ENCODE measurements around the gene SH3GL1. TPM values are rescaled to one million over a fixed set of nuclear protein-coding genes. Genes with fewer than 3 reads are reported as not detected.
A peak's percentile ranks its signal among the peaks of the same experiment; 100 is the strongest.

SH3GL1 gene
- total RNA-seq, 1 donor from 2014 or later, result 49.2 TPM

- Mint-ChIP-seq H3K36me3 (ENCODE audit: low read depth) (peaks cover 14% of the 10 kb centered on the region), H3K4me1 (ENCODE audit: low read depth) (peaks cover 52% of the 10 kb centered on the region), H3K4me3 (ENCODE audit: low read depth) (no peak overlapping the region), H3K9me3 (no peaks in the 10 kb centered on the region), H3K27ac (peak overlapping the region; percentile 57), H3K27me3 (ENCODE audit: low read depth) (no peaks in the 10 kb centered on the region)
- DNase-seq (ENCODE audit: low spot score), result no peak
- intact Hi-C loops (cut with micrococcal nuclease), result no loop called here
Measured at GRCh38 chr19:4375164-4376027, 25.0 kb downstream of the SH3GL1 start.

DNA sequence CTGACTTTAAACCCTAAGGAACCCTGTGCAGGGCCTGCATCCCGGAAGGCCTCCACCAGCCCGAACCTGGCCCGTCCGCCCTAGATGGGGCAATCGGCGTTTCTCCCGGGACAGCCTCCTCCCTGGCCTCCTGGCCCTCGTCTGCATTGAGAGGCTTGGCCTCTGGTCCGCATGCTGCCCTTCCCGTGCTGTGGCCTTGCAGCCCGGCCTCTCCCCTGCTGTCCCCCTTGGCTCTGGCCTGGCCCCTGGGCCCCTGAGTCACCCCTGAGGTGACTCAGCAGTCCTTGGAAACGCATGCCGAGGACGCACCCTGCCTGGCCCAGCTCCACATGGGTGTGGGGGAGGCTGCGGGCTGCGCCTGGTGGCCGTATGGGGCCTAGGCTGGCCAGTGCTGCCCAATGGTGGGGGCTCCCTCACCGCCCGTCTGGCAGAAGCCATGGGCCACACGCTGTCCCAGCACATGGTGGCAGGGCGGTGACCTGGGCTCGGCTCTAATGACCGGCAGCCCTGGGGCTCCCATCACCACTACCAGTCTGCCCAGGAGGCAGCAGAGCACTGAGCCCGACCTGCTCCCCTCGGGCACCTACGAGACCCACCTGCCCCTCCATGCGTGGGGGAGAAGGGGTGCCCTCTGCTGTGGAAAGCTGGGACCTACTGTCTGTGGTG lies 25.7 kb downstream of the SH3GL1 start:
- Mint-ChIP-seq H3K4me1 (ENCODE audit: low read depth) (peaks cover 45% of the 10 kb centered on the region), H3K4me3 (ENCODE audit: low read depth) (no peak overlapping the region), H3K36me3 (ENCODE audit: low read depth) (peaks cover 13% of the 10 kb centered on the region), H3K27me3 (ENCODE audit: low read depth) (no peaks in the 10 kb centered on the region), H3K27ac (no peak overlapping the region), H3K9me3 (no peaks in the 10 kb centered on the region)
- no peak for DNase-seq (ENCODE audit: low spot score)
- intact Hi-C loops (cut with micrococcal nuclease), result no loop called here

- peaks cover 11% of the 10 kb centered on the region for H3K36me3 Mint-ChIP-seq (ENCODE audit: low read depth)
- no peaks in the 10 kb centered on the region for H3K27me3 Mint-ChIP-seq (ENCODE audit: low read depth)
- intact Hi-C loops (cut with micrococcal nuclease), result no loop called here
- H3K4me3 Mint-ChIP-seq (ENCODE audit: low read depth), result no peak overlapping the region
- no peak for DNase-seq (ENCODE audit: low spot score)
- H3K27ac Mint-ChIP-seq, result no peak overlapping the region
- no peaks in the 10 kb centered on the region for H3K9me3 Mint-ChIP-seq
- peaks cover 42% of the 10 kb centered on the region for H3K4me1 Mint-ChIP-seq (ENCODE audit: low read depth)
Measured at GRCh38 chr19:4373601-4374497, 26.5 kb downstream of the SH3GL1 start.

- H3K36me3 Mint-ChIP-seq (ENCODE audit: low read depth), result peaks cover 11% of the 10 kb centered on the region
- intact Hi-C loops (cut with micrococcal nuclease), result no loop called here
- no peaks in the 10 kb centered on the region for H3K9me3 Mint-ChIP-seq
- no peaks in the 10 kb centered on the region for H3K27me3 Mint-ChIP-seq (ENCODE audit: low read depth)
- peaks cover 46% of the 10 kb centered on the region for H3K4me1 Mint-ChIP-seq (ENCODE audit: low read depth)
- H3K27ac Mint-ChIP-seq, result no peak overlapping the region
- no peak for DNase-seq (ENCODE audit: low spot score)
- H3K4me3 Mint-ChIP-seq (ENCODE audit: low read depth), result no peak overlapping the region
Measured at GRCh38 chr19:4373013-4373367, 27.4 kb downstream of the SH3GL1 start.

GRCh38 chr19:4372165-4373012 lies 28.0 kb downstream of the SH3GL1 start:
- peaks cover 45% of the 10 kb centered on the region for H3K4me1 Mint-ChIP-seq (ENCODE audit: low read depth)
- no peak for DNase-seq (ENCODE audit: low spot score)
- no peak overlapping the region for H3K4me3 Mint-ChIP-seq (ENCODE audit: low read depth)
- H3K27me3 Mint-ChIP-seq (ENCODE audit: low read depth), result no peaks in the 10 kb centered on the region
- intact Hi-C loops (cut with micrococcal nuclease), result no loop called here
- H3K9me3 Mint-ChIP-seq, result no peaks in the 10 kb centered on the region
- H3K36me3 Mint-ChIP-seq (ENCODE audit: low read depth), result peaks cover 11% of the 10 kb centered on the region
- H3K27ac Mint-ChIP-seq, result no peak overlapping the region

DNA sequence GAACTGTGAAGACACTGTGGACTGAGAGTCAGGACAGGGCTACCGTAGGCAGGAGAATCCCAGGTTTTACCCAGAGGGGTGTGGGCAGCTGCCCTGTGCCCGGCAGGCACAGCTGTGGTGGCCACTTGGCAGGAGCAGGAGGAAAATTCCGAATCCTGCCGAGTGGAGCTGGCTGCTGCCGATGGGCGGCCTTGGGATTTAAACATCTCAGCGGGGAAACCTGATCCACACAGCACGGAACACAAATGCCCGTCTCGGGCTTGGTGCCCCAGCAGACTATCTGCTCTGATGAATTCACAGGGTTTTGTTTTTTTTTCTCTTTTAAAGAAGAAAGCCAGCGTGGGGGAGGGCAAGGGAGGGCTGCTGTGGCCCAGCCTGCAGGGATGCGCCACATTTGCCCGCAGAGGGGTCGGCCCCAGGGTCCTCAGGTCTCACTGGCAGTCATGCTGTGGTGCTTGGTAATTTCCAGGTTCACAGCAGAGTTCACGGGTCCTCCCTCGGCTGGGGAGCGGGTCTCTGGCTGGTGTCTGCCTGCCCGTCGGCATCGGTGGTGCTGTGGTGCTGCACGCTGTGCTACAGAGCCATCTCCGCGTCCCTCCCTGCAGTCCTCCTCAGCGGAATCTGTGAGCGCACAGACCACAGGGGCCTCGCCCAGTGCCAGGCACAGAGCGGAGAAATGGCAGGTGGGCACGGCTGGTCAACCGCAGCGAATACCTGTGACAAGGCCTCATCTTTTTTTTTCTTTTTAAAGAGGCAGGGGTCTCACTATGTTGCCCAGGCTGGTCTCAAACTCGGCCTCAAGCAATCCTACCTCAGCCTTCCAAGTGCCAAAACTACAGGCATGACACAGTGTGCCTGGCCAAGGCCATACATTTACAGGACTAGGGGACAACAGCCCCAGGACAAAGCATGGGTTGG lies 28.8 kb downstream of the SH3GL1 start:
- peaks cover 8% of the 10 kb centered on the region for H3K36me3 Mint-ChIP-seq (ENCODE audit: low read depth)
- DNase-seq (ENCODE audit: low spot score), result no peak
- no peaks in the 10 kb centered on the region for H3K9me3 Mint-ChIP-seq
- H3K4me1 Mint-ChIP-seq (ENCODE audit: low read depth), result peaks cover 44% of the 10 kb centered on the region
- intact Hi-C loops (cut with micrococcal nuclease), result no loop called here
- peak overlapping the region; percentile 33 for H3K27ac Mint-ChIP-seq
- no peaks in the 10 kb centered on the region for H3K27me3 Mint-ChIP-seq (ENCODE audit: low read depth)
- no peak overlapping the region for H3K4me3 Mint-ChIP-seq (ENCODE audit: low read depth)

DNA sequence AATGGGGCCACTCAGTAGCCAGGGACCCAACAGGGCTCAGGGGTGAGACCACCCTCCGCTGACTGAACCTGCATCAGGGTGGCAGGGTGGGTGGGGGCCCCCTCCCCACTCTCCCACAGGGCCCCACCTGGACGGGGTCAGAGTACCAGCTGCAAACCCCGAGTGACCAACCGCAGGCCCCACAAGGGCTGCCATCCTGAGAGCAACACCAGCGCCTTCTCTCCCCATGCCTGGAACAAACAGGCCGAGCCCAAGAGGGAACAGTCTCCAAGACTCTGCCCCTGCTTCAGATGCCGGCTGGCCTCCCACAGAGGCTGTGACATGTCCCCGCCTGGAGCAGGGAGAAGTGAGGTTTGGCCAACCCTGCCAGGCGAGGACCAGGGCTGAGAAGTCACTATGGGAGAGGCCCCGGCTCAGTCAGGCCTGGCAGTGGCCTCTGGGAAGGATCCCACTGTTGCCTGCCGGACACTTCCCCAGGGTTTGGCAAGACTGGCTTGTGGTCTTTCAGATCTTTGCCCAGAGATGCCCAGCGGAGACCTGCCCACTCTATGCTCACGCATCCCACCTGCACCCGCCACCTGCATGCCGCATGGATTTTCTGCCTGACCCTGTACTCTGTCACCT lies 29.8 kb downstream of the SH3GL1 start:
- no peaks in the 10 kb centered on the region for H3K9me3 Mint-ChIP-seq
- peaks cover 11% of the 10 kb centered on the region for H3K36me3 Mint-ChIP-seq (ENCODE audit: low read depth)
- no peaks in the 10 kb centered on the region for H3K27me3 Mint-ChIP-seq (ENCODE audit: low read depth)
- intact Hi-C loops (cut with micrococcal nuclease), result no loop called here
- peaks cover 35% of the 10 kb centered on the region for H3K4me1 Mint-ChIP-seq (ENCODE audit: low read depth)
- no peak for DNase-seq (ENCODE audit: low spot score)
- peak overlapping the region; percentile 45 for H3K4me3 Mint-ChIP-seq (ENCODE audit: low read depth)
- H3K27ac Mint-ChIP-seq, result peak overlapping the region; percentile 55

DNA sequence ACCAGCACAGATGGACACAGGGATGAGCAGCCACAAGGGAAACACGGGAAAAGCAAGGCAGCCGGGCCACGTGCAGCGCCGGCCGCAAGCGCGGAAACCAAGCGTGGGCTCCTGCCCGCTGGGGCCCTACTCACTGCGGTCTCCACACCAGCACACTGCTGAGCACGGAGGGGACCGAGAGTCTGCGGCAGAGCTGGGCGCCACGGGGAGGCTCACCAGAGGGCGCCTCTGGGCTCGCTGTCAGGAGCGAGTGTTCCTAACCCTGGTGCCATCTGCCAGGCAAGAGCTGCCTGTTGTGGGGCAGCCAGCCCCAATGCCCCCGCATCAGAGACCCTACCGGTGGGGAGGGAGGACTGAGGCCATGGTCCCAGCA lies 30.5 kb downstream of the SH3GL1 start:
- intact Hi-C loops (cut with micrococcal nuclease), result loop anchor here (1.0 to 5.0 kb wide), 4 partner anchors 9 to 352 kb away; partner anchors contain the start of genes DPP9, MPND and SH3GL1
- peaks cover 34% of the 10 kb centered on the region for H3K4me1 Mint-ChIP-seq (ENCODE audit: low read depth)
- DNase-seq (ENCODE audit: low spot score), result peak; percentile 69
- H3K4me3 Mint-ChIP-seq (ENCODE audit: low read depth), result peak overlapping the region; percentile 66
- H3K9me3 Mint-ChIP-seq, result no peaks in the 10 kb centered on the region
- H3K36me3 Mint-ChIP-seq (ENCODE audit: low read depth), result peaks cover 11% of the 10 kb centered on the region
- H3K27ac Mint-ChIP-seq, result peak overlapping the region; percentile 82
- H3K27me3 Mint-ChIP-seq (ENCODE audit: low read depth), result no peaks in the 10 kb centered on the region

DNA sequence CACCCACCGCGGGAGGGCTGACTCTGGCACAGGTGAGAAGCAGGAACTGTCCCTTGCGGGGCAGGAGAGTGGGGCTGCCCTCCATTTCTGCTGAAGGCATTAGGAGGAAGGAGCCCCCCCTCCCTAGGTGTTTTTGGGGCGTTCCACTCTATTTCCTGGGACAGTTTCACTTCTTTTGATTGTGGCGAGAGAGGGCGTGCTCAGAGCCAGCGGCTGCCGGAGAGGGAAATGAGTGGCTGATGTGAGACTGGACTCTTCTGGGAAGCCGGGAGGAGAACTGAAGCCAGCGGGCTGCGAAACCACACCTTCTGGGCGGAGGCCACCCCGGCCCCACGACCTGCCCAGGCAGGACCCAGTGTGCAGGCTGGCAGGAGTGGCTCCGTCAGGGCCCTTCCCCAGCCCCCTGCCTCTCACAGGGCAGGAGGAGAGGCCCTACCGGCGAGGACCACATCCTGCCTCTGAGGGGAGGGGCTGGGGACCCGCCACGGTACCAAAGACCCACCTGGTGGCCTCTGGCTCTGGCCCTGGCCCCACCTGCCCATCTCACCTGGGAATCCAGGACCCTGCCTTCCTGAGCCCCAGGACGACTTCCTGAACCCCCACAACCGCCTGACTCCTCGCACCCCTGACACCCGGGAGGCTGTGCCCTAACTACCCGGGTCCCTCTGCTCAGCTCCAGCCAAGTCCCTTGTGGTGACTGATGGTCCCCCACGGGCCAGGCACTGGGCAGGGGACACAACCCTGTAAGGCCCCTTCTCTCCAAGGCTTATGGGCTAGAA lies 31.0 kb downstream of the SH3GL1 start:
- intact Hi-C loops (cut with micrococcal nuclease), result loop anchor here (1.0 to 5.0 kb wide), 4 partner anchors 10 to 353 kb away; partner anchors contain the start of genes DPP9, MPND and SH3GL1
- Mint-ChIP-seq H3K9me3 (no peaks in the 10 kb centered on the region), H3K36me3 (ENCODE audit: low read depth) (peaks cover 11% of the 10 kb centered on the region), H3K4me1 (ENCODE audit: low read depth) (peaks cover 34% of the 10 kb centered on the region), H3K27me3 (ENCODE audit: low read depth) (no peaks in the 10 kb centered on the region), H3K4me3 (ENCODE audit: low read depth) (peak overlapping the region; percentile 66), H3K27ac (peak overlapping the region; percentile 85)
- peak; percentile 86 for DNase-seq (ENCODE audit: low spot score)

DNA sequence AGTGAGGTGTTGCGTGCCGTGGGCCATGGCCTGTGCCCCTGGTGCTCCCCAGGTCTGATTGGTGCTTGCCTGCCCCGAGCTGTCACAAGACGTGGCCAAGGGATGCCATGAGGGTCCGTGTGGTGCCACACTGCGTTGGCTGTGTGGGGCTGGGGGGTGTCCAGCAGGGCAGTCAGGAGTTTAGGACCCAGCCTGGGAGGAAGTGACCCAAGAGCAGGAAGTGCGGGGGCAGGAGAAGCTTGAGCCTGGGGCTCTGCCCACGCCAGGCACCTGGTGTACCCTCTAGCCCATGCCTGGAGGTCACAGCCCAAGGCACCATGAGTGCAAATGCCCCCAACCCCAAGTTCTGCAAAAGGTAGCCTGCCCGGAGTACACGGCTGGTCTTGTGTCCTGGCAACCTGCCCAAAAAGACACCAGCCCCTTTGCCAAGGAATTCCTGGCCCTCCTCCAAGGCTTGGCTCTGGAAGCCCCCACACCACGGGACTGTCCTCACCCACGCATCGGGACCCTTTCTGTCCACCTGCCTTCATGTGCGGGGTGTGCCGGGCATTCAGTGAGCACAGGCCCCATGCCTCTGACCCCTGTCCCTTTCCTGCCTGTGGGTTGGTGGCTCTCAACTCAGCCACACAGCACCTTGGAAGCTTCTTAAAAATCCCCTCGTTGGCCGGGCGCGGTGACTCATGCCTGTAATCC lies 32.1 kb downstream of the SH3GL1 start:
- Mint-ChIP-seq H3K4me3 (ENCODE audit: low read depth) (peak overlapping the region; percentile 59), H3K27me3 (ENCODE audit: low read depth) (no peaks in the 10 kb centered on the region), H3K4me1 (ENCODE audit: low read depth) (peaks cover 30% of the 10 kb centered on the region), H3K9me3 (no peaks in the 10 kb centered on the region), H3K36me3 (ENCODE audit: low read depth) (peaks cover 15% of the 10 kb centered on the region), H3K27ac (peak overlapping the region; percentile 85)
- intact Hi-C loops (cut with micrococcal nuclease), result loop anchor here (2.0 to 5.0 kb wide), 2 partner anchors 25 to 354 kb away; partner anchors contain the start of genes DPP9 and MPND
- no peak for DNase-seq (ENCODE audit: low spot score)
